Measurements from ENCODE around the gene GATAD2A.
"Not testable (repeated sequence)": the region's sequence is repeated elsewhere in the genome, so short reads cannot be mapped to it uniquely, and the experiment has no call there.

GATAD2A gene

GRCh38 chr19:19387108-19387507 lies 18.4 kb upstream of the GATAD2A start:
- DNase-seq (ENCODE audit: low read depth in 1 of 2, low spot score in 1 of 2): no peak

GRCh38 chr19:19388568-19389555 lies 16.6 kb upstream of the GATAD2A start:
- no peak for DNase-seq (ENCODE audit: low read depth in 1 of 2, low spot score in 1 of 2)

GRCh38 chr19:19389683-19390082 lies 15.8 kb upstream of the GATAD2A start:
- DNase-seq (ENCODE audit: low read depth in 1 of 2, low spot score in 1 of 2): not testable (repeated sequence)

DNA sequence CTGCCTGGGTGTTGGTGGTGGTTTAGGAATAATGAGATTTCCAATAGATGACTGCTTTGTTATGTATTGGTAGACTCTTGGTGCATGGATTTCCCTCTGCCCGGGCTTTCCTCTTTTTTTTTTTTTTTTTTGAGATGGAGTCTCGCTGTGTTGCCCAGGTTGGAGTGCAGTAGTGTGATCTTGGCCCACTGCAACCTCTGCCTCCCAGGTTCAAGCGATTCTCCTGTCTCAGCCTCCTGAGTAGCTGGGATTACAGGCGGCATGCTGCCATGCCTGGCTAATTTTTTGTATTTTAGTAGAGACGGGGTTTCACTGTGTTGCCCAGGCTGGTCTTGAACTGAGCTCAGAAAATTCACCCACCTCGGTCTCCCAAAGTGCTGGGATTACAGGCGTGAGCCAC lies 11.1 kb upstream of the GATAD2A start:
- DNase-seq (ENCODE audit: low read depth in 1 of 2, low spot score in 1 of 2): not testable (repeated sequence)

DNA sequence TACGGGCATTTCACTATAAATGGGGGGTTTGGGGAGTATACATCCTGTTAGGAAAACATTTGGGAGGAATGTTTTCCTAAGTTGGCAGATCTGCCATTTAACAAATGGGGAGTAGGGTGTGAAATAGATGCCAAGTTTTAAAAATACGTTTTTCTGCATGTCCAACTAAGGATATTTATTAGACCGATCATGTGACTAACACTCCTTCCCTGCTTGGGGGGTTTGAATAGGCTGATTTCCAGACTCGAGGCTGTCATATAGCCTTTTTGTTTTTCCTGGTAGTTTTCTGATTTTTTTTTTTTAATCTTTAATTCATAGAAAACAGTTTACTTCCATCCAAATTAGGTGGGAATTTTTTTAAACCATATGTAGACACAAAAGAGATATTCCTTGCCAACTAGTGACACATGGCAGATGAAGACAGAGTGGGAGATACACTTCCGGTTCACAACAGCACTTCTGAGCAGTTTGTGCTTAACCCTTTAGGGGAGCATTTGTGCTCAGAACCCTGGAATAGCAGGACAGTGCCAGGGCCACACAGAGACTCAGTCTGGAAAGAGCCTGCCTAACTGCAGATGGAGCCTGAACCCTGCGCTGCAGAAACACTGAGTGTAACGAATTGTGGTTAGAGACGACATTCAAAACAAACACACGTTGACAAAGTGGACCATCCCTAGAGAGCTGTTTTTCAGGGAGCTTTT lies 5.6 kb upstream of the GATAD2A start:
- no peak for DNase-seq (ENCODE audit: low read depth in 1 of 2, low spot score in 1 of 2)

DNA sequence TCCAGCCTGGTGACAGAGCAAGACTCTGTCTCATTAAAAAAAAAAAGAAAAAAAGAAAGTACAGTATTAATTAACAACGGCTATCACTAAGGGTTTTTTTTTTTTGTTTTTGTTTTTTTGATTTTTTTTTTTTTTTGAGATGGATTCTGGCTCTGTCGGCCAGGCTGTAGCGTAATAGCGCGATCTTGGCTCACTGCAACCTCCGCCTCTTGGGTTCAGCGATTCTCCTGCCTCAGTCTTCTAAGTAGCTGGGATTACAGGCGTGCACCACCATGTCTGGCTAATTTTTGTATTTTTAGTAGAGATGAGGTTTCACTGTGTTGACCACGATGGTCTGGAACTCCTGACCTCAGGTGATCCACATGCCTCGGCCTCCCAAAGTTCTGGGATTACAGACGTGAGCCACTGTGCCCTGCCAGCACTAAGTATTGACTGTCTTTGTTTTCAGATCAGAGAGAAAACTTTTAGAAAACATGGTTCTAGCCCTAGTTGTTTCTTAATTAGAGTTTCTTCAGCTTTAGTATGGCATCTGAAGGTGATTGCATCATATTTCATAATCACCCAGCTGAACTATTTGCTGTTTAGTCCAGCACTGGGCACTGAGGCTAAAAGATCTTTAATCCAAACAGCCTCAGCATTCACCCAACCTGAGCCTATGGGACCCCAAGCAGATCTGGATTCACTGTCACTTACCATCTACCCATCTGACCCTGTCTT lies 2.7 kb upstream of the GATAD2A start:
- no peak for DNase-seq (ENCODE audit: low read depth in 1 of 2, low spot score in 1 of 2)

DNA sequence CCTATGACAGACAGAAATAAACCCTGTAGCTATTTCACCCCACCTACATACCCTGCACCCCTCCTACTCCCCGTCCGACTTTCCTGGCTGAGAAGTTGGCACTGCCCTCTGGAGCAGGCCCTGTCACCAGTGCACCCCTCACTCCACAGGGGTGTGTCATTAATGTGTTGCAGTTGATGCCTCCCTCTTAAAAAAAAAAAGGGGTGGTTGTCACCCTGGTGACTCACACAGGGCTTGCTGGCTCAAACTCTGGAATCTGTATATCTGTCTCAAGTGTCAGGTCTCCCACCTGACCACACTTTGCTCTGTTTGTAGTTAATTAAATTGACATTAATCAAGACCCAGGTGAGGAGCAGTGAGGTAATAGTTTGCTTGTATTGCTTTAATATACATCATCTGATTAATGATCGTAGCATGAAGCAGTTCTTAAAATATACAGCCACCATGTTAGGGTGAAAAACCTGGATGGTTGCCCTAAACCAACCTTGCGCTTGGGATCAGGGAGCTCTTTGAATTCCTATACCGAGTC lies 2.0 kb upstream of the GATAD2A start:
- DNase-seq (ENCODE audit: low read depth in 1 of 2, low spot score in 1 of 2): no peak

- DNase-seq (ENCODE audit: low read depth in 1 of 2, low spot score in 1 of 2): peak in 1 of 2 donors; percentile 53
Measured at GRCh38 chr19:19405971-19406877, 749 bp downstream of the GATAD2A start.

GRCh38 chr19:19406878-19407632 lies 1.6 kb downstream of the GATAD2A start:
- peak in 1 of 2 donors; percentile 22 for DNase-seq (ENCODE audit: low read depth in 1 of 2, low spot score in 1 of 2)

DNA sequence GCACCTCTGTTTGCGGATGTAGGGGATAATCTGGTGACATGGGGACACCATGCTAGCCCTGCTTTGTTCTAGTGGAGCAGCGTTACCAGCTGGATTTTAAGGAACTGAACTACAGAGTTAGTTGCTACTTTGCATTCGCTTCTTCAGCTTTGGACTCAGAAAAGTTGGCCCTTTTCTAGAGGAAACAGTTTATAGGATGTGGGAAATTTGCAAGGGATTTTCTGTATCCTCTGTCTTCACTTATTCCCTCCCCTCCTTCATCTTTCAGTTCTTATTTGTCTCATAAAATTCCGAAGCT lies 2.1 kb downstream of the GATAD2A start:
- DNase-seq (ENCODE audit: low read depth in 1 of 2, low spot score in 1 of 2): no peak

GRCh38 chr19:19409205-19409604 lies 3.7 kb downstream of the GATAD2A start:
- DNase-seq (ENCODE audit: low read depth in 1 of 2, low spot score in 1 of 2): no peak

GRCh38 chr19:19409631-19410030 lies 4.2 kb downstream of the GATAD2A start:
- DNase-seq (ENCODE audit: low read depth in 1 of 2, low spot score in 1 of 2): no peak

- DNase-seq (ENCODE audit: low read depth in 1 of 2, low spot score in 1 of 2): peak in 1 of 2 donors; percentile 8
Measured at GRCh38 chr19:19410553-19411550, 5.4 kb downstream of the GATAD2A start.

- DNase-seq (ENCODE audit: low read depth in 1 of 2, low spot score in 1 of 2): no peak
Measured at GRCh38 chr19:19416280-19416679, 10.8 kb downstream of the GATAD2A start.

DNA sequence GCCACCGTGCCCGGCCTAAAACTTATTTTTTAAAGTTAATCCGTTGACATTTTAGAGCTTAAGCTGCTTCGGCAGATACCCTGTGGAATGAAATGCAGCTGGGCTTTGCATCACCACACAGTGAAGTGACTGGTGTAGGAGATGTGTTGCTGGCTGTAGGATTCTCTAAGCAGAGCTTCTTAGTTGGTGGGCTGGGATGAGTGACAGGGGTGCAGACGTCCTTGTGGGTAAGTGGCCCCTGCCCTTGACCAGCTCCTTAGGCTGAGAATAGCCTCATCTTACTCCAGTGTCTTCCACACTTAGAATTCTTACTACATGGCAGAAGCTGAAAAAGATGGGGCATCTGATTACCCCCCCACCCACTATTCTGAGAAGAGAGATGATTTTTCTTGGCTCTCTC lies 11.6 kb downstream of the GATAD2A start:
- DNase-seq (ENCODE audit: low read depth in 1 of 2, low spot score in 1 of 2): no peak

DNA sequence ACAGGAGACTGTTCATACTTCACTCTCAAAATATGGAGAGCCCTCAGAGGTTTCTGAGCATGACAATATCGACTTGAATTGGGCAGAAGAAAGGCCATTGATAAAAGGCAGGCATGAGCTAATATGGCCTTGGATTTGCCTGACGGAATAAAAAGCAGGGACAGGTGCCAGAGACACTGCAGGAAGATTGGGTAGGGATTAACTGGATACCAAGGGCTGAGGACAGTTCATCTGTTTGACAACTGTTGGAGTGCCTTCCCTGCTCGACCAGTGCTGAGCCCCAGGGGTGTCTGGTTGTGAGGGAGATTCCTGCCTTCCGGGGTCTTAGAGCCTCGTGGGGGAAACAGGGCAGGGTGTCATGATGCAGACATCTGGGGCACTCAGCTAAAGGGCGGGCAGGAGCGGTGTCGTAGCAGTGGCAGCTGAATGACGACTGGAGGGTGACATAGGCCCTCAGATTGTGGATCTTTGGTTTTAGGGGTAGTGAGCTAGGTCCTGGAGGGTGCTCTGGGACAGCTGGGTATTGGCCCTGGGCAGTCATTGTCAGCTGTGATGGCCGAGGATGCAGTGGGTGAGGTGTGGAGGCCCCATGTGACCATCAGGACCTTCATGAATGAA lies 12.3 kb downstream of the GATAD2A start:
- DNase-seq (ENCODE audit: low read depth in 1 of 2, low spot score in 1 of 2): no peak

DNA sequence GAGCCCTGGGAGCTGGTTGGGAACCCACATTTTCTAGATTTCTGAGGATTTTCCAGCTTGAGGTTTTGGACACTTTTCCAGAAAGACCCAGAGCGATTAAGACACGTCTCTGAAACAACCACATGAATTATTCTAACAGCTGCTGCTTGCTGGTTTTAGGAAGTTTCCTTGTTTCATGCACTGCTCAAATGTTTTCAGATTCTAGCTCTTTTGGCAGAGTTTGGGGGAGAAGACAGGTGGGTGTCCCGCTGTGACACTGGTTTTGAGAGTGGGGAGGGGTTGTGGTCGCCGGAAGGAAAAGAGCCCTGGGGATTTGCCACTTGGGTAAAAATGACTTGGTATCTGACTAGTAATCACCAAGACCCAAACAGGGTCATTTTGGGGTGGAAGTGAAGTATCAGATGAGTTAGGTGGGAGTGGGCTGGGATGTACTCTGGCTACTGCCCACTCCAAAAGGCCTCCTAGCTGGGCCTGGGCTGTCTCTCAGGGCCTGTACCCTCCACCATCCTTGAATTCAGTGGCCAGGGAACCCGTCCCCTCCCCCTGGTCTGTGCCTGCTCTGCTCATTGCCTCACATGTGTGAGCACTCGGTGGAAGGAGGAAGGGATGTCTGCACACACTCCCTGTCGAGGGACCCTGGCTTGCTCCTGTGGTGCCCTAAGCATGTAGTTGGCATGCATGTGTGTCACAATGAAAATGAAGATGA lies 13.2 kb downstream of the GATAD2A start:
- no peak for DNase-seq (ENCODE audit: low read depth in 1 of 2, low spot score in 1 of 2)

Measured in stimulated activated CD4-positive, alpha-beta T cell treated with anti-CD3 and anti-CD28 coated beads, Interleukin-15, amount 100 ng/mL, for 1 hour (primary cell).